Sigmoid colon (tissue), 4 donors: ENCODE measurements around the gene ZNF487.
"Not testable (repeated sequence)": the region's sequence is repeated elsewhere in the genome, so short reads cannot be mapped to it uniquely, and the experiment has no call there.

ENCODE experiments used
- CTCF ChIP-seq, 4 experiments: fragments of 450-650 bp in 3 of 4; fragments of 200-600 bp in 1 of 4; IDR thresholded peaks; one replicate each; pipeline ENCODE4 v1.5.1; 2016 to 2019; ENCODE audit warnings: antibody characterized with exemption in 4 of 4, mild to moderate bottlenecking in 3 of 4, moderate library complexity in 2 of 4
- EP300 ChIP-seq, 4 donors: sonication (generic); formaldehyde crosslinking; IDR thresholded peaks; one replicate each; pipeline ENCODE4 v1.6.1; 2017; ENCODE audit warnings: antibody characterized with exemption in 4 of 4
- POLR2A ChIP-seq, 2 donors: fragments of 450-650 bp; IDR thresholded peaks; one replicate each; pipeline ENCODE4 v1.6.1; 2016; ENCODE audit warnings: antibody characterized with exemption in 2 of 2, mild to moderate bottlenecking in 2 of 2, moderate library complexity in 2 of 2
- POLR2AphosphoS5 ChIP-seq, 4 donors: sonication (generic); formaldehyde crosslinking; IDR thresholded peaks; one replicate each; pipeline ENCODE4 v1.6.1; 2017; ENCODE audit warnings: antibody characterized with exemption in 4 of 4

- not testable (repeated sequence) for TF ChIP-seq CTCF, POLR2A, POLR2AphosphoS5, EP300 (IDR thresholded peaks at IDR 0.05)
These were observed 17.1 kb downstream of the ZNF487 start for GRCh38 chr10:43454025-43454424.
